SK-N-SH (cell line): ENCODE measurements around the gene CHST6. TPM values are rescaled to one million over a fixed set of nuclear protein-coding genes. Genes with fewer than 3 reads are reported as not detected.

Experiments
- CTCF ChIA-PET: fragments of 300-600, 350-600 bp; formaldehyde crosslinking; extraction: SDS; loops from one replicate; lab custom pipeline; 2021; lab: Yijun Ruan, JAX
- POLR2A ChIA-PET: fragments of 350-600 bp; sonication (Branson Sonifier 250); formaldehyde crosslinking; extraction: SDS; loops from one replicate; lab custom pipeline; 2020; ENCODE audit warnings: antibody characterized with exemption, inconsistent platforms; lab: Yijun Ruan, JAX
- DNase-seq: peaks from one replicate; pipeline ENCODE4 v3.0.0; 2012
- H2AFZ ChIP-seq: fragments of 200-600 bp; sonication (generic); 2 replicates; pipeline ENCODE4 v1.8.1; 2016; ENCODE audit warnings: antibody characterized with exemption, mild to moderate bottlenecking, low read depth
- H3F3A ChIP-seq: fragments of 200-600 bp; sonication (generic); replicated peaks from 2 replicates; pipeline ENCODE3; 2016; ENCODE audit warnings: antibody characterized with exemption, mild to moderate bottlenecking; ENCODE audit not compliant: insufficient read depth
- H3K27ac ChIP-seq, 2 experiments: fragments of 200-500 bp in 1 of 2; fragments of 200-600 bp in 1 of 2; sonication (Bioruptor generic) in 1 of 2; sonication (generic), shearing (Covaris generic) in 1 of 2; 2 replicates each; pipeline versions ENCODE4 v1.5.1 to v1.6.1; 2014 to 2016; ENCODE audit warnings: low read depth in 2 of 2, inconsistent platforms in 1 of 2, low read length in 1 of 2, mild to moderate bottlenecking in 1 of 2, mixed read lengths in 1 of 2
- H3K27me3 ChIP-seq: fragments of 200-600 bp; sonication (generic), shearing (Covaris generic); 2 replicates; pipeline ENCODE4 v1.6.1; 2016; ENCODE audit warnings: mixed run types; ENCODE audit not compliant: insufficient read depth
- H3K36me3 ChIP-seq, 2 experiments: fragments of 200-500 bp in 1 of 2; fragments of 200-600 bp in 1 of 2; sonication (Bioruptor generic) in 1 of 2; sonication (generic) in 1 of 2; replicated peaks in 1 of 2; 2 replicates each; pipeline versions ENCODE3 to v1.5.1; 2014 to 2016; ENCODE audit warnings: low read length in 1 of 2, mild to moderate bottlenecking in 1 of 2; ENCODE audit not compliant: insufficient read depth in 2 of 2, control insufficient read depth in 1 of 2
- H3K4me1 ChIP-seq, 2 experiments: fragments of 200-500 bp in 1 of 2; fragments of 200-600 bp in 1 of 2; sonication (Bioruptor generic) in 1 of 2; sonication (generic), shearing (Covaris generic) in 1 of 2; 2 replicates each; pipeline versions ENCODE4 v1.5.1 to v1.6.1; 2014 to 2016; ENCODE audit warnings: low read depth in 1 of 2, low read length in 1 of 2, mixed run types in 1 of 2; ENCODE audit not compliant: insufficient read depth in 2 of 2, control insufficient read depth in 1 of 2
- H3K4me2 ChIP-seq: fragments of 200-600 bp; sonication (generic), shearing (Covaris generic); 2 replicates; pipeline ENCODE4 v1.6.1; 2017; ENCODE audit warnings: mixed run types
- H3K4me3 ChIP-seq, 2 experiments: fragments of 200-500 bp in 1 of 2; fragments of 200-600 bp in 1 of 2; sonication (Bioruptor generic) in 1 of 2; sonication (generic), shearing (Covaris generic) in 1 of 2; 2 replicates each; pipeline versions ENCODE4 v1.5.1 to v1.8.1; 2014 to 2016; ENCODE audit warnings: low read depth in 2 of 2, inconsistent platforms in 1 of 2, low read length in 1 of 2, mild to moderate bottlenecking in 1 of 2, mixed read lengths in 1 of 2, moderate library complexity in 1 of 2
- H3K79me2 ChIP-seq: fragments of 200-600 bp; sonication (generic); 2 replicates; pipeline ENCODE4 v1.8.1; 2017; ENCODE audit warnings: mild to moderate bottlenecking; ENCODE audit not compliant: insufficient read depth
- H3K9ac ChIP-seq: fragments of 200-600 bp; sonication (generic); 2 replicates; pipeline ENCODE4 v1.6.1; 2017; ENCODE audit warnings: mixed run types
- H3K9me2 ChIP-seq: fragments of 200-600 bp; sonication (generic); 2 replicates; pipeline ENCODE4 v1.6.1; 2017; ENCODE audit warnings: mixed run types
- H3K9me3 ChIP-seq: fragments of 200-600 bp; sonication (generic); 2 replicates; pipeline ENCODE4 v1.6.1; 2017; ENCODE audit warnings: mixed run types, mild to moderate bottlenecking, moderate library complexity
- H4K20me1 ChIP-seq: fragments of 200-600 bp; sonication (generic); 2 replicates; pipeline ENCODE4 v1.6.1; 2017; ENCODE audit warnings: mild to moderate bottlenecking, mixed run types; ENCODE audit not compliant: insufficient read depth
- CHD2 ChIP-seq: fragments of 150-350 bp; IDR thresholded peaks from 2 replicates; pipeline ENCODE4 v1.6.1; 2018; ENCODE audit warnings: low read length; ENCODE audit not compliant: partially characterized antibody
- ELF1 ChIP-seq: IDR thresholded peaks from 2 replicates; pipeline ENCODE4 v1.4.0; 2012
- EZH2phosphoT487 ChIP-seq: fragments of 200-600 bp; sonication (generic); IDR thresholded peaks from 2 replicates; pipeline ENCODE4 v1.6.1; 2017; ENCODE audit warnings: low read depth, mixed run types, mild to moderate bottlenecking, antibody characterized with exemption, moderate library complexity, borderline replicate concordance
- FOSL2 ChIP-seq: IDR thresholded peaks from 2 replicates; pipeline ENCODE4 v1.4.0; 2012; ENCODE audit warnings: low read depth, mild to moderate bottlenecking, moderate library complexity, borderline replicate concordance
- FOXM1 ChIP-seq: IDR thresholded peaks from 2 replicates; pipeline ENCODE4 v1.4.0; 2012; ENCODE audit warnings: low read depth, mild to moderate bottlenecking
- GABPA ChIP-seq: IDR thresholded peaks from 2 replicates; pipeline ENCODE4 v1.4.0; 2012; ENCODE audit warnings: low read depth, mild to moderate bottlenecking
- POLR2AphosphoS5 ChIP-seq: IDR thresholded peaks from 2 replicates; pipeline ENCODE4 v1.6.1; 2012; ENCODE audit warnings: low read depth, low read length
- RAD21 ChIP-seq: IDR thresholded peaks from 2 replicates; pipeline ENCODE4 v1.6.1; 2012; ENCODE audit warnings: mild to moderate bottlenecking, low read length
- RFX5 ChIP-seq: IDR thresholded peaks from 2 replicates; pipeline ENCODE4 v1.6.1; 2012; ENCODE audit warnings: mild to moderate bottlenecking, improper control_type of control experiment, low read length
- SMC3 ChIP-seq: IDR thresholded peaks from 2 replicates; pipeline ENCODE4 v1.6.1; 2012; ENCODE audit warnings: low read depth, low read length, improper control_type of control experiment
- TAF1 ChIP-seq: IDR thresholded peaks from 2 replicates; pipeline ENCODE4 v1.6.1; 2012; ENCODE audit warnings: low read depth, mild to moderate bottlenecking, low read length, moderate library complexity, borderline replicate concordance
- YY1 ChIP-seq: IDR thresholded peaks from 2 replicates; pipeline ENCODE4 v1.4.0; 2012; ENCODE audit warnings: low read depth, mild to moderate bottlenecking
- WGBS: methylation state at CpG from one replicate; pipeline ENCODE4 v1.1.6; 2017; ENCODE audit warnings: low lambda C conversion rate; 5-methylcytosine and 5-hydroxymethylcytosine counted together
- polyA plus RNA-seq, 3 experiments: library from polyadenylated mRNA; depleted of rRNA; stranded (reverse); fragments of >200 nt; gene quantifications; 2 replicates each; pipeline ENCODE4 v1.2.3, GENCODE V29; 2012
- TF ChIP-seq, protein P1 (sequence below): IDR thresholded peaks from 2 replicates; pipeline ENCODE4 v1.6.1; 2012; ENCODE audit warnings: mild to moderate bottlenecking, low read depth, low read length, moderate library complexity
- TF ChIP-seq, protein P2 (sequence below): fragments of 200-600 bp; sonication (generic); IDR thresholded peaks from 2 replicates; pipeline ENCODE4 v1.6.1; 2017; ENCODE audit warnings: antibody characterized with exemption, mild to moderate bottlenecking, moderate library complexity
- TF ChIP-seq, protein P3 (sequence below): IDR thresholded peaks from 2 replicates; pipeline ENCODE4 v1.4.0; 2012; ENCODE audit warnings: low read depth, borderline replicate concordance
- TF ChIP-seq, protein P4 (sequence below): IDR thresholded peaks from 2 replicates; pipeline ENCODE4; 2012
- TF ChIP-seq, protein P5 (sequence below): IDR thresholded peaks from 2 replicates; pipeline ENCODE4 v1.4.0; 2012; ENCODE audit warnings: low read depth
- TF ChIP-seq, protein P6 (sequence below): fragments of 150-350 bp; IDR thresholded peaks from 2 replicates; pipeline ENCODE4 v1.6.1; 2016; ENCODE audit warnings: mild to moderate bottlenecking, low read depth, low read length
- TF ChIP-seq, protein P7 (sequence below): fragments of 150-350 bp; IDR thresholded peaks from 2 replicates; pipeline ENCODE4 v1.6.1; 2017; ENCODE audit warnings: antibody characterized with exemption, low read length, low read depth, borderline replicate concordance

CHST6 gene
- polyA plus RNA-seq, 1 of the 3 experiments (the other 2 are of a cell fraction) = 0.30 TPM

DNA sequence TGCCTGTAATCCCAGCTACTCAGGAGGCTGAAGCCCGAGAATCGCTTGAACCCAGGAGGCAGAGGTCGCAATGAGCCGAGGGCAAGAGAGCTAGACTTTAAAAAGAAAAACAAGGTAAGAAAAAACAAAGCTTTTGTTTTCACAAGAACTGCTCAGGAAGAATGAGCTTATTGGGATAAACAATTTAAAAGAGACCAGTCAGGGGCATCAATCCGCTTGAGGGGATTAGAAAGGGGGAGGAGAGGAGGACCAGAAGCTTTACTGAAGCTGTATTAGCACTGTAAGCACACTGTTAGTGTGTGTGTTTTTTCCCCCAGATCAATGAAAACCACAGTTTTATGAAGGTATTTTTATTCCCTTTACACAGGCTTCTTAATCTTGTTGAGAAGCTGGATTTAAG, 39.6 kb downstream of the CHST6 start:
- Histone ChIP-seq H3K79me2 (peaks cover 97% of the 10 kb centered on the region), H3K4me2 (no peak overlapping the region), H3K27me3 (no peaks in the 10 kb centered on the region), H3K36me3 (peaks cover 0 to 9% of the 10 kb centered on the region in 2 experiments), H3K9me2 (no peaks in the 10 kb centered on the region), H2AFZ (no peak overlapping the region), H4K20me1 (peaks cover 54% of the 10 kb centered on the region), H3K9ac (no peak overlapping the region), H3F3A (no peaks in the 10 kb centered on the region), H3K27ac (no peak overlapping the region), H3K4me3 (no peak overlapping the region), H3K9me3 (no peaks in the 10 kb centered on the region), H3K4me1 (peaks cover 0 to 28% of the 10 kb centered on the region in 2 experiments; a peak in 2 of 4 replicates)
- ChIA-PET CTCF (interaction anchor here (1.3 to 2.6 kb wide), 3 partner anchors 10 to 22 kb away, joined by 5 to 8 read pairs (median 6); partner anchors contain the start of gene CFDP1), POLR2A (no interaction called here)
- WGBS = 74% methylated on average over 5 of the region's 5 CpGs
- TF ChIP-seq, protein P1, sequence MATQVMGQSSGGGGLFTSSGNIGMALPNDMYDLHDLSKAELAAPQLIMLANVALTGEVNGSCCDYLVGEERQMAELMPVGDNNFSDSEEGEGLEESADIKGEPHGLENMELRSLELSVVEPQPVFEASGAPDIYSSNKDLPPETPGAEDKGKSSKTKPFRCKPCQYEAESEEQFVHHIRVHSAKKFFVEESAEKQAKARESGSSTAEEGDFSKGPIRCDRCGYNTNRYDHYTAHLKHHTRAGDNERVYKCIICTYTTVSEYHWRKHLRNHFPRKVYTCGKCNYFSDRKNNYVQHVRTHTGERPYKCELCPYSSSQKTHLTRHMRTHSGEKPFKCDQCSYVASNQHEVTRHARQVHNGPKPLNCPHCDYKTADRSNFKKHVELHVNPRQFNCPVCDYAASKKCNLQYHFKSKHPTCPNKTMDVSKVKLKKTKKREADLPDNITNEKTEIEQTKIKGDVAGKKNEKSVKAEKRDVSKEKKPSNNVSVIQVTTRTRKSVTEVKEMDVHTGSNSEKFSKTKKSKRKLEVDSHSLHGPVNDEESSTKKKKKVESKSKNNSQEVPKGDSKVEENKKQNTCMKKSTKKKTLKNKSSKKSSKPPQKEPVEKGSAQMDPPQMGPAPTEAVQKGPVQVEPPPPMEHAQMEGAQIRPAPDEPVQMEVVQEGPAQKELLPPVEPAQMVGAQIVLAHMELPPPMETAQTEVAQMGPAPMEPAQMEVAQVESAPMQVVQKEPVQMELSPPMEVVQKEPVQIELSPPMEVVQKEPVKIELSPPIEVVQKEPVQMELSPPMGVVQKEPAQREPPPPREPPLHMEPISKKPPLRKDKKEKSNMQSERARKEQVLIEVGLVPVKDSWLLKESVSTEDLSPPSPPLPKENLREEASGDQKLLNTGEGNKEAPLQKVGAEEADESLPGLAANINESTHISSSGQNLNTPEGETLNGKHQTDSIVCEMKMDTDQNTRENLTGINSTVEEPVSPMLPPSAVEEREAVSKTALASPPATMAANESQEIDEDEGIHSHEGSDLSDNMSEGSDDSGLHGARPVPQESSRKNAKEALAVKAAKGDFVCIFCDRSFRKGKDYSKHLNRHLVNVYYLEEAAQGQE = no peak
- TF ChIP-seq YY1 = no peak
- no peak for TF ChIP-seq RFX5
- TF ChIP-seq, protein P2, sequence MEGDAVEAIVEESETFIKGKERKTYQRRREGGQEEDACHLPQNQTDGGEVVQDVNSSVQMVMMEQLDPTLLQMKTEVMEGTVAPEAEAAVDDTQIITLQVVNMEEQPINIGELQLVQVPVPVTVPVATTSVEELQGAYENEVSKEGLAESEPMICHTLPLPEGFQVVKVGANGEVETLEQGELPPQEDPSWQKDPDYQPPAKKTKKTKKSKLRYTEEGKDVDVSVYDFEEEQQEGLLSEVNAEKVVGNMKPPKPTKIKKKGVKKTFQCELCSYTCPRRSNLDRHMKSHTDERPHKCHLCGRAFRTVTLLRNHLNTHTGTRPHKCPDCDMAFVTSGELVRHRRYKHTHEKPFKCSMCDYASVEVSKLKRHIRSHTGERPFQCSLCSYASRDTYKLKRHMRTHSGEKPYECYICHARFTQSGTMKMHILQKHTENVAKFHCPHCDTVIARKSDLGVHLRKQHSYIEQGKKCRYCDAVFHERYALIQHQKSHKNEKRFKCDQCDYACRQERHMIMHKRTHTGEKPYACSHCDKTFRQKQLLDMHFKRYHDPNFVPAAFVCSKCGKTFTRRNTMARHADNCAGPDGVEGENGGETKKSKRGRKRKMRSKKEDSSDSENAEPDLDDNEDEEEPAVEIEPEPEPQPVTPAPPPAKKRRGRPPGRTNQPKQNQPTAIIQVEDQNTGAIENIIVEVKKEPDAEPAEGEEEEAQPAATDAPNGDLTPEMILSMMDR = no peak
- no peak for TF ChIP-seq SMC3
- TF ChIP-seq RAD21 = no peak
- TF ChIP-seq FOXM1 = no peak
- no peak for TF ChIP-seq TAF1
- no peak for TF ChIP-seq GABPA
- TF ChIP-seq FOSL2 = no peak
- TF ChIP-seq CHD2 = no peak
- no peak for TF ChIP-seq EZH2phosphoT487
- TF ChIP-seq, protein P3, sequence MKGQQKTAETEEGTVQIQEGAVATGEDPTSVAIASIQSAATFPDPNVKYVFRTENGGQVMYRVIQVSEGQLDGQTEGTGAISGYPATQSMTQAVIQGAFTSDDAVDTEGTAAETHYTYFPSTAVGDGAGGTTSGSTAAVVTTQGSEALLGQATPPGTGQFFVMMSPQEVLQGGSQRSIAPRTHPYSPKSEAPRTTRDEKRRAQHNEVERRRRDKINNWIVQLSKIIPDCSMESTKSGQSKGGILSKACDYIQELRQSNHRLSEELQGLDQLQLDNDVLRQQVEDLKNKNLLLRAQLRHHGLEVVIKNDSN = no peak
- TF ChIP-seq ELF1 = no peak
- TF ChIP-seq, protein P4, sequence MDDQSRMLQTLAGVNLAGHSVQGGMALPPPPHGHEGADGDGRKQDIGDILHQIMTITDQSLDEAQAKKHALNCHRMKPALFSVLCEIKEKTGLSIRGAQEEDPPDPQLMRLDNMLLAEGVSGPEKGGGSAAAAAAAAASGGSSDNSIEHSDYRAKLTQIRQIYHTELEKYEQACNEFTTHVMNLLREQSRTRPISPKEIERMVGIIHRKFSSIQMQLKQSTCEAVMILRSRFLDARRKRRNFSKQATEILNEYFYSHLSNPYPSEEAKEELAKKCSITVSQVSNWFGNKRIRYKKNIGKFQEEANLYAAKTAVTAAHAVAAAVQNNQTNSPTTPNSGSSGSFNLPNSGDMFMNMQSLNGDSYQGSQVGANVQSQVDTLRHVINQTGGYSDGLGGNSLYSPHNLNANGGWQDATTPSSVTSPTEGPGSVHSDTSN = no peak
- TF ChIP-seq, protein P5, sequence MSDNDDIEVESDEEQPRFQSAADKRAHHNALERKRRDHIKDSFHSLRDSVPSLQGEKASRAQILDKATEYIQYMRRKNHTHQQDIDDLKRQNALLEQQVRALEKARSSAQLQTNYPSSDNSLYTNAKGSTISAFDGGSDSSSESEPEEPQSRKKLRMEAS = no peak
- TF ChIP-seq, protein P6, sequence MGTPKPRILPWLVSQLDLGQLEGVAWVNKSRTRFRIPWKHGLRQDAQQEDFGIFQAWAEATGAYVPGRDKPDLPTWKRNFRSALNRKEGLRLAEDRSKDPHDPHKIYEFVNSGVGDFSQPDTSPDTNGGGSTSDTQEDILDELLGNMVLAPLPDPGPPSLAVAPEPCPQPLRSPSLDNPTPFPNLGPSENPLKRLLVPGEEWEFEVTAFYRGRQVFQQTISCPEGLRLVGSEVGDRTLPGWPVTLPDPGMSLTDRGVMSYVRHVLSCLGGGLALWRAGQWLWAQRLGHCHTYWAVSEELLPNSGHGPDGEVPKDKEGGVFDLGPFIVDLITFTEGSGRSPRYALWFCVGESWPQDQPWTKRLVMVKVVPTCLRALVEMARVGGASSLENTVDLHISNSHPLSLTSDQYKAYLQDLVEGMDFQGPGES = no peak
- TF ChIP-seq POLR2AphosphoS5 = no peak
- TF ChIP-seq, protein P7, sequence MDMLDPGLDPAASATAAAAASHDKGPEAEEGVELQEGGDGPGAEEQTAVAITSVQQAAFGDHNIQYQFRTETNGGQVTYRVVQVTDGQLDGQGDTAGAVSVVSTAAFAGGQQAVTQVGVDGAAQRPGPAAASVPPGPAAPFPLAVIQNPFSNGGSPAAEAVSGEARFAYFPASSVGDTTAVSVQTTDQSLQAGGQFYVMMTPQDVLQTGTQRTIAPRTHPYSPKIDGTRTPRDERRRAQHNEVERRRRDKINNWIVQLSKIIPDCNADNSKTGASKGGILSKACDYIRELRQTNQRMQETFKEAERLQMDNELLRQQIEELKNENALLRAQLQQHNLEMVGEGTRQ = no peak
- no peak for DNase-seq
